GM12878 (cell line): Measurements from ENCODE around the gene FBRSL1. TPM values are rescaled to one million over a fixed set of nuclear protein-coding genes. Genes with fewer than 3 reads are reported as not detected.
"Not testable (repeated sequence)": the region's sequence is repeated elsewhere in the genome, so short reads cannot be mapped to it uniquely, and the experiment has no call there.

Experiments
- ATAC-seq: fragments of 200-7000 bp; cut with Tn5 transposase; 3 replicates; pipeline ENCODE4 v1.9.1; 2020; ENCODE audit warnings: mild to moderate bottlenecking, moderate library complexity
- BruUV-seq: library from RNA; stranded (reverse); fragments of 400-500 nt; replicated peaks from 2 replicates; lab custom pipeline; 2021; lab: Mats Ljungman, UMichigan
- CTCF ChIA-PET: fragments of 300-600 bp; sonication (Branson Sonifier 250); formaldehyde crosslinking; extraction: SDS; loops from one replicate; lab custom pipeline; 2021; ENCODE audit warnings: inconsistent platforms; lab: Yijun Ruan, JAX
- POLR2A ChIA-PET: fragments of 350-600 bp; formaldehyde crosslinking; extraction: SDS; loops from one replicate; lab custom pipeline; 2021; ENCODE audit warnings: inconsistent platforms; lab: Charles Lee
- RAD21 ChIA-PET: fragments of 300-600 bp; sonication (Branson Sonifier 250); formaldehyde crosslinking; loops from one replicate; lab custom pipeline; 2023; ENCODE audit warnings: antibody characterized with exemption; ENCODE audit not compliant: unreplicated experiment; lab: Charles Lee
- SMC1A ChIA-PET: fragments of 300-600 bp; sonication (Branson Sonifier 250); formaldehyde crosslinking; loops from one replicate; lab custom pipeline; 2023; ENCODE audit not compliant: unreplicated experiment, uncharacterized antibody; lab: Charles Lee
- DNase-seq: peaks from one replicate; pipeline ENCODE4 v3.0.0-alpha.2; 2011; ENCODE audit warnings: low read depth, low spot score
- FAIRE-seq: peaks from 3 replicates; lab custom pipeline; 2011; peaks lifted over from hg19 to GRCh38; lab: Jason Lieb, UNC
- H2AFZ ChIP-seq: 2 replicates; pipeline ENCODE4 v1.6.0; 2011; ENCODE audit warnings: low read depth, low read length, control low read depth; ENCODE audit not compliant: control insufficient read depth
- H3K27ac ChIP-seq: 2 replicates; pipeline ENCODE4 v1.5.1; 2011; ENCODE audit warnings: control low read depth; ENCODE audit not compliant: control insufficient read depth, insufficient read depth
- H3K27me3 ChIP-seq, 2 experiments: replicated peaks in 1 of 2; 2 replicates each; pipeline versions ENCODE4 v1.6.0 to v1.6.1; 2011; ENCODE audit warnings: low read length in 1 of 2; ENCODE audit not compliant: control insufficient read depth in 2 of 2, insufficient read depth in 2 of 2
- H3K36me3 ChIP-seq, 2 experiments: 2 replicates each; pipeline ENCODE4 v1.5.1; 2011; ENCODE audit warnings: low read length in 1 of 2; ENCODE audit not compliant: control insufficient read depth in 2 of 2, insufficient read depth in 2 of 2
- H3K4me1 ChIP-seq: 2 replicates; pipeline ENCODE4 v1.6.1; 2011; ENCODE audit warnings: mild to moderate bottlenecking, low read length, moderate library complexity, mixed read lengths; ENCODE audit not compliant: control insufficient read depth, insufficient read depth
- H3K4me2 ChIP-seq: 2 replicates; pipeline ENCODE4 v1.6.0; 2011; ENCODE audit warnings: control low read depth; ENCODE audit not compliant: control insufficient read depth, insufficient read depth
- H3K4me3 ChIP-seq: fragments of 200-600 bp; sonication (generic); 2 replicates; pipeline ENCODE4 v1.5.1; 2016
- H3K79me2 ChIP-seq: 2 replicates; pipeline ENCODE4 v1.6.0; 2011; ENCODE audit warnings: low read length; ENCODE audit not compliant: control insufficient read depth, insufficient read depth
- H3K9ac ChIP-seq: 2 replicates; pipeline ENCODE4 v1.8.0; 2011; ENCODE audit warnings: low read length, control low read depth, mixed read lengths; ENCODE audit not compliant: control insufficient read depth, insufficient read depth
- H3K9me3 ChIP-seq: replicated peaks from 3 replicates; pipeline ENCODE4 v1.5.1; 2011; ENCODE audit warnings: mild to moderate bottlenecking, low read length; ENCODE audit not compliant: control insufficient read depth, insufficient read depth
- H4K20me1 ChIP-seq: 2 replicates; pipeline ENCODE4 v1.6.0; 2011; ENCODE audit not compliant: control insufficient read depth, insufficient read depth
- POU2F2 ChIP-seq: IDR thresholded peaks from 3 replicates; pipeline ENCODE4 v1.6.1; 2011; ENCODE audit warnings: low read depth, mild to moderate bottlenecking, low read length, borderline replicate concordance
- TCF3 ChIP-seq: IDR thresholded peaks from 2 replicates; pipeline ENCODE4 v1.6.1; 2012; ENCODE audit warnings: low read depth, mild to moderate bottlenecking, low read length, borderline replicate concordance; ENCODE audit not compliant: insufficient read depth
- WRNIP1 ChIP-seq: IDR thresholded peaks from 2 replicates; pipeline ENCODE4 v1.6.1; 2011; ENCODE audit warnings: low read depth, low read length, improper control_type of control experiment, borderline replicate concordance
- WGBS: methylation state at CpG from one replicate; pipeline ENCODE4 v1.1.6; 2016; ENCODE audit warnings: low lambda C conversion rate; ENCODE audit not compliant: insufficient replicate concordance, insufficient coverage; ENCODE audit errors: missing lambda C conversion rate; 5-methylcytosine and 5-hydroxymethylcytosine counted together
- in situ Hi-C: fragments of 300-500 bp; cut with MboI; formaldehyde crosslinking; loops from 9 replicates; pipeline ENCODE4 v1.14.3; 2018; ENCODE audit warnings: mixed read lengths
- intact Hi-C: fragments of 100-400 bp; cut with micrococcal nuclease; formaldehyde crosslinking; loops from one replicate; pipeline ENCODE4 v1.14.2; 2022; ENCODE audit not compliant: unreplicated experiment
- polyA plus RNA-seq, 11 experiments: library from polyadenylated mRNA; depleted of rRNA in 4 of 11; unstranded in 6 of 11; stranded (reverse) in 5 of 11; fragments of >200 nt; fragmentation: Nextera tagmentation in 4 of 11; fragmentation: Illumina TruSeq in 1 of 11; extraction: Ambion mirVana in 4 of 11; extraction: Trizol in 1 of 11; gene quantifications; 1 replicate in 1 of 11; 2 replicates in 10 of 11; pipeline versions ENCODE4 v1.2.1 to v1.2.3, GENCODE V29; 2011 to 2016; ENCODE audit warnings: inconsistent platforms in 2 of 11, missing spikeins in 2 of 11, low read depth in 1 of 11
- total RNA-seq, 4 experiments: library from RNA; depleted of rRNA in 3 of 4; stranded (reverse); fragments of >200 nt in 3 of 4; fragmentation: Illumina TruSeq in 1 of 4; extraction: Trizol in 1 of 4; gene quantifications; 2 replicates each; pipeline versions ENCODE4 v1.2.1 to v1.2.3, GENCODE V29; 2013 to 2021

FBRSL1 gene
- total and polyA plus RNA-seq, 10 of the 15 experiments (the other 5 are each of a cell fraction or from before 2014, with no cell fraction given) = 0.19 to 55.1 (median 4.1) TPM

DNA sequence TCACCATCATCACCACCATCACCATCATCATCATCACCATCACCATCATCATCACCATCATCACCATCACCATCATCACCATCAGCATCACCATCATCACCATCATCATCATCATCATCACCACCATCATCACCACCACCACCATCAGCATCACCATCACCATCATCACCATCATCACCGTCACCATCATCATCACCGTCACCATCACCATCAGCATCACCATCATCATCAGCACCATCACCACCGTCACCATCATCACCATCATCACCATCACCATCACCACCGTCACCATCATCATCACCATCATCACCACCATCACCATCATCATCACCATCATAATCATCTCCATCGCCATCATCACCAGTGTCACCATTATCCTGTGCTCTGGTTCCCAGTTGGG lies 25.6 kb upstream of the FBRSL1 start:
- RAD21 ChIA-PET, H3K36me3 ChIP-seq, BruUV-seq: not testable (repeated sequence)

DNA sequence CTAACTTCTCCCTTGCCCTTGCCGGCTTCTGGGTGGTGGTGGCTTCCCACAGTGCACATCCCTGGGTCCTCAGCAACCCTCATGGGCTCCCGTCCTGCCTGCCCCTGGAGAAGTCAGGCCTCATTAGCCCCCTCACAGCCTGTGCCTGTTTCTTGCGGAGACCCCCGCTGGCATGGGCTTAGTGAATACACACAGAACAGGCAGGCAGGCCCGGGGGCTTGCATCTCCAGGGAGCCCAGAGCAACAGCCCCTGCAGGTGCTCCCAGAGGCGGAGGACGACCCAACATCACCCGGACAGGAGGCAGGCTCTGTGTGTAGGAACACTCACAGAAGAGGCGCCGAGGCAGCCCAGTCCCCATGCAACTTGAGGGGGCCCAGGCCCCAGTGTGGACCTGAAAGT lies 25.1 kb upstream of the FBRSL1 start:
- H3K9me3 ChIP-seq = peaks cover 3% of the 10 kb centered on the region; the same call in 2 of the 3 replicates
- no peak for DNase-seq
- no peak for FAIRE-seq
- WGBS = 86% methylated on average over 10 of the region's 10 CpGs
- no peak for TF ChIP-seq POU2F2
- TF ChIP-seq TCF3 = no peak
- no peak for TF ChIP-seq WRNIP1
- ChIA-PET RAD21 (no interaction called here), POLR2A (no interaction called here), SMC1A (no interaction called here), CTCF (no interaction called here)
- no peaks in the 10 kb centered on the region for H3K36me3 ChIP-seq
- no peak for ATAC-seq
- no peak overlapping the region for H3K9ac ChIP-seq
- H3K27ac ChIP-seq = no peak overlapping the region
- no peak overlapping the region for H3K4me2 ChIP-seq
- peaks cover 14% of the 10 kb centered on the region for H3K4me1 ChIP-seq
- H3K79me2 ChIP-seq = no peaks in the 10 kb centered on the region
- H3K4me3 ChIP-seq = no peak overlapping the region
- intact Hi-C loops = no loop called here
- no peak overlapping the region for H2AFZ ChIP-seq
- in situ Hi-C loops = no loop called here
- H3K27me3 ChIP-seq = no peaks in the 10 kb centered on the region
- no peaks in the 10 kb centered on the region for H4K20me1 ChIP-seq
- BruUV-seq = no TSS peak

More for the DNA sequence above, 25.6 kb upstream of the FBRSL1 start:
- H3K9ac ChIP-seq, H3K27me3 ChIP-seq, SMC1A ChIA-PET, H3K27ac ChIP-seq, H4K20me1 ChIP-seq, CTCF ChIA-PET, intact Hi-C loops, H3K4me1 ChIP-seq, DNase-seq, ATAC-seq, H2AFZ ChIP-seq, H3K9me3 ChIP-seq, H3K4me2 ChIP-seq, H3K79me2 ChIP-seq, POLR2A ChIA-PET, in situ Hi-C loops, H3K4me3 ChIP-seq: not testable (repeated sequence)
- WGBS = 80% methylated on average over 5 of the region's 5 CpGs
- FAIRE-seq = peak; percentile 89
